ENCODE data around the gene GPR17.

DNA sequence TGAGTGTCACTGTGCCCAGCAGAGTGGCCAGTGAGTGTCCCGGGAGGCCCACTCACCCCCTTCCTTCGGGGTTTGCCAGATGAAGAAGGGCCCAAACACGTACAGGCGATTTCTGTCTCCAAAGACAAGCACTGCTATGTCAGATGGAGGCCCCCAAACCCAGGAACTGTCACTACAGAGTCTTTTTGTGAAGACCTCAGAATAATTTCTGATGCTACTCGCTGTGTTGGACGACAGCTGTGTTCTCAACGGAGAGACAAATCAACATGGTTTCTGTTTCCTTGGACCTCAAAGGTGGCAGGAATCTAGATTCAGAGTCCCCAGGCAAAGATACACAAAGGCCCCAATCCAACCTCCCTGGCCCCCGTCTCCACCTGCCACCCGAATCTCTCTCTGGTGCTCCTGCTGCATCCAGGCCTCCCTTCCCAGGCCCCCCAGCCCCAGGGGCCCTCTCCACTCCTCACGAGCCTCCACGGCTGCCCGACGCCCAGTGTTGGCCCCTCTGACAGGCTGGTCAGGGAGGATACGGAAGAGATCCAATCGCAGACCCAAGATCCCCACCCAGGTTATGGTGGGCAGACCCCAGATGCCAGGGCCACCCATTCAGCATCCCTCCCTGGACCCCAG, 2.4 kb upstream of the GPR17 start:
- TF ChIP-seq CTCF (conservative IDR thresholded peaks at IDR 0.05 in 1 of 2, IDR thresholded peaks at IDR 0.05 in 1 of 2; ENCODE audit: extremely low read depth in 1 of 2, insufficient read depth in 1 of 2, low read depth in 1 of 2, low read length in 2 of 2): no peak
- TF ChIP-seq EZH2 (IDR thresholded peaks at IDR 0.05; ENCODE audit: borderline replicate concordance, low read length): no peak
